Neural crest cell (in vitro differentiated cells): ENCODE results near the gene MIGA1. TPM values are rescaled to one million over a fixed set of nuclear protein-coding genes. Genes with fewer than 3 reads are reported as not detected.
A peak's percentile ranks its signal among the peaks of the same experiment; 100 is the strongest.

ENCODE experiments used
- DNase-seq: peaks from one replicate; pipeline ENCODE4 v3.0.0; 2021; ENCODE audit warnings: low read depth, mixed read lengths, low spot score
- H3K27ac Mint-ChIP-seq: one replicate; pipeline ENCODE4 v1.8.0; 2021; ENCODE audit warnings: mild to moderate bottlenecking, mixed read lengths; ENCODE audit not compliant: unreplicated experiment
- H3K27me3 Mint-ChIP-seq: 2 replicates; pipeline ENCODE4 v1.8.0; 2021; ENCODE audit warnings: low read depth, mild to moderate bottlenecking, mixed read lengths
- H3K36me3 Mint-ChIP-seq: 2 replicates; pipeline ENCODE4 v1.8.0; 2021; ENCODE audit warnings: low read depth, mild to moderate bottlenecking, mixed read lengths
- H3K4me1 Mint-ChIP-seq: 2 replicates; pipeline ENCODE4 v1.8.0; 2021; ENCODE audit warnings: mixed read lengths
- H3K4me3 Mint-ChIP-seq: one replicate; pipeline ENCODE4 v1.8.0; 2021; ENCODE audit warnings: mild to moderate bottlenecking, mixed read lengths
- H3K9me3 Mint-ChIP-seq: 2 replicates; pipeline ENCODE4 v1.8.0; 2021; ENCODE audit warnings: mixed read lengths
- long read RNA-seq: library from polyadenylated mRNA; unstranded; transcript quantifications from one replicate; pipeline ENCODE4 v2.0.0, GENCODE V29; 2020
- total RNA-seq: library from RNA; stranded (reverse); gene quantifications from 2 replicates; pipeline ENCODE4 v1.2.1, GENCODE V29; 2021
- TF ChIP-seq, protein P1 (sequence below): fragments of 200-600 bp; sonication (generic); conservative IDR thresholded peaks from 2 replicates; pipeline ENCODE4 v1.5.0; 2021; ENCODE audit warnings: antibody characterized with exemption, mild to moderate bottlenecking

The MIGA1 gene
- total RNA-seq, result 6.2 and 8.0 TPM in 2 replicates
- long read RNA-seq, full-length matches to known transcripts, result 6 of 19 reads
- long read RNA-seq, partial matches to known transcripts, result 1 of 19 reads
- long read RNA-seq, other reads (novel, unspliced or antisense), result 12 of 19 reads

DNA sequence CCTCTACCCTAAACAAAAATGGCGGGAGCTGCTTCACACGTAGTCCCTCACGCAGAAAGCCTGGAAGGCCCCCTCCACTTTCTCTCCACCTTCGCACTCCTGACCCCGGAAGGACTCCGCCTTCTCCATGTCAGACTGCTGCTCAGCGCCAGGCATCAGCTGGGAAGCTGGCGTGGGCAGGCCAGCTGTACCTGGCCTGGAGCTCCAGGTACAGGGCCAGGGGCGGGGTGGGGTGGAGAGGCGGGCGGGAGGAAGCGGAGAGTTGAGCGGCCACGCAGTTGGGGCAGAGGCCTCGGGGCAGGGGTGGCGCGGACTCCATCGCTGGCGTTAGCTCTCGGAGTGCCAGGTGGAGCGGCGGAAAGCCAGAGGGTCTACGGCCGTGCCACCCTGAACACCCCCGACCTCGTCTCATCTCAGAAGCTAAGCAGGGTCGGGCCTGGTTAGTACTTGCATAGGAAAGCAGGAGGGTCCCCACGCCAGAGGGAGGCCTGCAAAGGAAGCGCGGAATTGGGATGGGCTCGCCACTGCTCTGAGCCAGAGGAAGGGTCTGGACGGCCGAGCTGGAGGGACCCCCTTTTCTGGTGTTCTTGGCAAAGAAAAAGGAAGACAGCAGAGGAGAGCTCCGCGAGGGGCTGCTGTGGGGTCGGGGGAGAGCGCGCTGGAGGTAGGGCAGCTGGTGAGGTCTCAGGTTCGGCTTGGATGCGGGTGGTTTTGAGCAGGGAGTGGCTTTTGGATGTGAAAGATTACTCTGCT, at the start of gene MIGA1:
Gene MIGA1, plus strand, starts transcription at position 121 of the 753 bp plus-strand sequence. CDS start 3,604 bp downstream, outside the sequence.
- peak within 1 kb of the TSS; percentile 64 for H3K27ac Mint-ChIP-seq
- no peaks in the 10 kb centered on the region for H3K27me3 Mint-ChIP-seq

DNA sequence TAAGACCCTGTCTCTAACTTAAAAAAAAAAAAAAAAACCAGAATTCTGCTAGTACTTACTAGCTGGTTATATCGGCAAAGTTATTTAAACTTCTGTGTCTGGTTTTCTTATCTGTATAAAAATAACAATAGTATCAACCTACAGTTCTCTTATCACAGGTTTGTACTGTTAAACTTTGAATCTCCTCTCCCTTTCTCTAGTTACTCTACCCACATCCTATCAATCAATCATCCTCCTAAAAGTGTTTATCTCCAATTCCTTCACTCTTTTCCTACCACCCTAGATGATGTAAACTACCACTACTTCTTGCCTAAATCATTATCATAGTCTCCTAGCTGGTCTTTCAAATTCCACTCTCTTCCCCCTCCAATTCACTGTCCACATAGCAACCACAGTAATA, 47.4 kb upstream of the MIGA1 start:
- TF ChIP-seq, protein P1, sequence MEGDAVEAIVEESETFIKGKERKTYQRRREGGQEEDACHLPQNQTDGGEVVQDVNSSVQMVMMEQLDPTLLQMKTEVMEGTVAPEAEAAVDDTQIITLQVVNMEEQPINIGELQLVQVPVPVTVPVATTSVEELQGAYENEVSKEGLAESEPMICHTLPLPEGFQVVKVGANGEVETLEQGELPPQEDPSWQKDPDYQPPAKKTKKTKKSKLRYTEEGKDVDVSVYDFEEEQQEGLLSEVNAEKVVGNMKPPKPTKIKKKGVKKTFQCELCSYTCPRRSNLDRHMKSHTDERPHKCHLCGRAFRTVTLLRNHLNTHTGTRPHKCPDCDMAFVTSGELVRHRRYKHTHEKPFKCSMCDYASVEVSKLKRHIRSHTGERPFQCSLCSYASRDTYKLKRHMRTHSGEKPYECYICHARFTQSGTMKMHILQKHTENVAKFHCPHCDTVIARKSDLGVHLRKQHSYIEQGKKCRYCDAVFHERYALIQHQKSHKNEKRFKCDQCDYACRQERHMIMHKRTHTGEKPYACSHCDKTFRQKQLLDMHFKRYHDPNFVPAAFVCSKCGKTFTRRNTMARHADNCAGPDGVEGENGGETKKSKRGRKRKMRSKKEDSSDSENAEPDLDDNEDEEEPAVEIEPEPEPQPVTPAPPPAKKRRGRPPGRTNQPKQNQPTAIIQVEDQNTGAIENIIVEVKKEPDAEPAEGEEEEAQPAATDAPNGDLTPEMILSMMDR, result no peak
- H3K4me3 Mint-ChIP-seq, result no peak overlapping the region
- H3K36me3 Mint-ChIP-seq, result peaks cover 10% of the 10 kb centered on the region
- no peaks in the 10 kb centered on the region for H3K27me3 Mint-ChIP-seq
- no peaks in the 10 kb centered on the region for H3K9me3 Mint-ChIP-seq
- no peak for DNase-seq
- no peaks in the 10 kb centered on the region for H3K4me1 Mint-ChIP-seq
- H3K27ac Mint-ChIP-seq, result no peak overlapping the region

More for the DNA sequence above, at the start of gene MIGA1:
- Mint-ChIP-seq H3K9me3 (peaks cover 4% of the 10 kb centered on the region), H3K4me1 (peaks cover 20% of the 10 kb centered on the region), H3K4me3 (peak within 1 kb of the TSS; percentile 94), H3K36me3 (peaks cover 8% of the 10 kb centered on the region)
- TF ChIP-seq, protein P1, result no peak
- peak; percentile 72 for DNase-seq

- Mint-ChIP-seq H3K27ac (no peak overlapping the region), H3K27me3 (no peaks in the 10 kb centered on the region), H3K36me3 (peaks cover 11% of the 10 kb centered on the region), H3K4me1 (no peaks in the 10 kb centered on the region), H3K4me3 (no peak overlapping the region), H3K9me3 (no peaks in the 10 kb centered on the region)
- TF ChIP-seq, protein P1, result no peak
- DNase-seq, result no peak
Measured at GRCh38 chr1:77739235-77739634, 40.2 kb upstream of the MIGA1 start.

DNA sequence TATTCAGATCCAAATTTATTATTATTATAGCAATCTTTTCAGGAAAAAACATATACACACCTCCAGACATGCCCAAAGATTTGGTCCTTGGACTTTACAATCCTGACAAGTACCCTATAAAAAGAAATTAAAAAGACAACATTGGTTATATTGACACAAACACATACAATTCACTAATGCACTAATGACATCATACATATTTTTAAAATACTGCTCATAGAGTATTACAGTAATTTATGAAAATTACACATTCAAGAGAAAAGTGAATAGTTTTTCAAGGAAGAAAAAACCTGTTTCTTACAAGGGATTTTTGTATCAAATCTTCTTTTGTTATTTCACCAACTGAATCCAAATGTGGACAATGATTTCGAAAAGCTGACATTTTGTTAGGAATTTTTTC, 38.1 kb upstream of the MIGA1 start:
- peaks cover 16% of the 10 kb centered on the region for H3K36me3 Mint-ChIP-seq
- H3K4me1 Mint-ChIP-seq, result no peaks in the 10 kb centered on the region
- no peak for DNase-seq
- no peak overlapping the region for H3K27ac Mint-ChIP-seq
- TF ChIP-seq, protein P1, result no peak
- H3K27me3 Mint-ChIP-seq, result no peaks in the 10 kb centered on the region
- H3K9me3 Mint-ChIP-seq, result no peaks in the 10 kb centered on the region
- H3K4me3 Mint-ChIP-seq, result no peak overlapping the region

DNA sequence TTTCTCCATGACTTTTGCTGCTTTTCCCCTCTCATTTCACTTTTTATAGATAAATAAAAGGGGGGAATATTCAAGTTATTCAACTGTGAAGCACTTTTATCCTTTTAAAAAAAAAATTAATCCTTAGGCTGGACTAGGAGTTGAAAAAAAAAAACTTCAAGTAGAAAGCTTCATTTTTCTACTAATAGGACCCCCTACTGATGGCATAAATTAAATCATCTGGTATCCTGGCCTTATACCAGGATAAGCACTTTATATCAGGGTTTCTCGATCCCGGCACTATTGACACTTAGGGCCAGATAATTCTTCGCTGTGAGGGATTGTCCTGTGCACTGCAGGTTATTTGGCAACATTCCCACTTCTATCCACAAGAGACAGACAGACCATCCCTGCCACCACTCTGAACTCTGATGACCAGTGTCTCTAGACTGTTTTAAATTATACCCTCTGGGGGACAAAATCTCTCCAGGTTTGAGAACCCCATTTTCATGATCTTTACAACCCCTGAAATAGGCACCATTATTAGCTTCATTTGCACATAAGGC, 37.4 kb upstream of the MIGA1 start:
- no peak overlapping the region for H3K4me3 Mint-ChIP-seq
- no peak for DNase-seq
- H3K27ac Mint-ChIP-seq, result no peak overlapping the region
- TF ChIP-seq, protein P1, result no peak
- H3K9me3 Mint-ChIP-seq, result no peaks in the 10 kb centered on the region
- no peaks in the 10 kb centered on the region for H3K27me3 Mint-ChIP-seq
- H3K36me3 Mint-ChIP-seq, result peaks cover 16% of the 10 kb centered on the region
- no peaks in the 10 kb centered on the region for H3K4me1 Mint-ChIP-seq
